ENCODE measurements around the gene IL17D.

DNA sequence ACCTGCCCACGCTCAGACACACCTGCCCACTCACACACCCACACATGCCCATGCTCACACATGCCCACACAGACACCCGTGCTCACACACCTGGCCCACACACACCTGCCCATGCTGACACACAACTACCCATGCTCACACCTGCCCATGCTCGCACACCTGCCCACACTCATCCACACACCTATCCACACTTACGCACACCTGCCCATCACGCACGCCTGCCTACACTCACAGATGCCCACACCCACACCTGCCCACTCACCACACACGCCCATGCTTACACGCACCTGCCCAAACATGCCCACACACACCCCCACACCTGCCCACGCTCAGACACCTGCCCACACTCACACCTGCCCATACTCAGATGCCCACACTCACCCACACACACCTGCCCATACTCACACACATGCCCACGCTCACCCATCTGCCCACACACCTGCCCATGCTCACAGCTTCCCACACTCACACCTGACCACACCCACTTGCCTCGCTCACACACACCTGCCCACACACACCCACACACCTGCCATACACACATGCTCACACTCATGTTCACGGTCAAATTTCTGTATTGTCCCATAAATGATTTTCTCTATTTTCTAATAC, 15.6 kb downstream of the IL17D start:
- no peak for TF ChIP-seq CTCF (IDR thresholded peaks at IDR 0.05)
- TF ChIP-seq EZH2 (IDR thresholded peaks at IDR 0.05; ENCODE audit: borderline replicate concordance, insufficient read depth, low read depth, low read length, poor library complexity, severe bottlenecking), result no peak
